HS-5 (cell line): ENCODE measurements around the gene MAGEA10.
"Not testable (repeated sequence)": the region's sequence is repeated elsewhere in the genome, so short reads cannot be mapped to it uniquely, and the experiment has no call there.

Experiments
- DNase-seq: peaks from one replicate; pipeline ENCODE4 v3.0.0-alpha.2; 2012; ENCODE audit warnings: low read depth

MAGEA10 gene

GRCh38 chrX:152138388-152138784 is at the start of gene MAGEA10:
Gene MAGEA10, minus strand, starts transcription at chrX:152138577. Its CDS starts 2,957 bp downstream, at chrX:152135620.
- DNase-seq: no peak

DNA sequence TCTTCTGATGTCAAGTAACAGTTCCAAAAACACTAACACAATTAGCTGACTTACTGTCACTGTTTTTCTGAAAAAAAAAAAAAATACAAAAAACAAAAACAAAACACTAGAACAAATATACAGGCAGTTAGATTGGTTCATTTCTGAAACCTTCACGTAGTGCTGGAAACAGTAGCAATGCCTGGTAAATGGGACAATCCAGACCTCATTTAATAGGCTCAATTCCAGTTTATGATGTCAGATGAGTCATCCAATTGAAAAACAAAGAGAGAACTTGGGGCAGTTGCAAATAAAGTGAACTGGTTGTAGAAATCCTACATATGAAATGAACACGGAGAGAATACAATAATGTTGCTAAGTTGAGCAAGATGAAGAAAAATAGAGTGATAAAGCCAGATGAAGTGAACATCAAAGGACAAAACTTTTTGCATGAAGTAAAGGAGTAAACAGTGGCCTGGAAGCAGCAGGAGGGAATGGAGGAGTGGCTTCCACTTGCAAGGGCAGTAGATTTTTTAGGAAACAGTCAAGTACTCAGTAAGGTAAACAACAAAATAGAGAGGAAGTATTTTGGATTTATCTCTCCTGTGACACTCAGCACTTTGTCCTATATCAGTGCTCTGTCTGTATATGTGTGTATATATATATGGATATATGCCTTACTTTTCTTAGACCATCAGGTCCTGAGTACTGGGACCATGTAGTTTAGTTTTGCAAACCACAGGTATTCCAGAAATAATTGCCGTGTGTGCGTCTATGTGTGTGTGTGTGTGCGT is 39.3 kb upstream of the MAGEA10 start:
- no peak for DNase-seq

DNA sequence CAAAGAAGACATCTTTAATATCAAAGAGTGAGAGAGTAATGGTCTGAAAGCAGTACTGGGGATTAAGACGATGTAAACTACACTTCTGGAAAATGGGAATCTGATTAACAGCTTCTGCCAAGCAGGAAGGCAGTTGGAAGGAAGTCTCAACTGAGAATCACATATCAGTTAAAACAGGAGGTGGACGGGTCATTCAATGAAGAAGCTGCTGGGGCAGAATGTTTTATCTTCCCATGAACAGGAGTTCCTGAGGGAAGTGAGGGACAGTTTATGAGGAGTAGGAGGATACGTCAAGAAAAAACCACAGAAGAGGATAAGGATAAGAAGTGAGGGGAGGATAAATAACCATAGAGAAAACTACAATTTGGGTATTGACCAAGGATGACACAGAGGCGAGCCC is 38.7 kb upstream of the MAGEA10 start:
- no peak for DNase-seq

GRCh38 chrX:152175892-152176291 is 37.5 kb upstream of the MAGEA10 start:
- not testable (repeated sequence) for DNase-seq

DNA sequence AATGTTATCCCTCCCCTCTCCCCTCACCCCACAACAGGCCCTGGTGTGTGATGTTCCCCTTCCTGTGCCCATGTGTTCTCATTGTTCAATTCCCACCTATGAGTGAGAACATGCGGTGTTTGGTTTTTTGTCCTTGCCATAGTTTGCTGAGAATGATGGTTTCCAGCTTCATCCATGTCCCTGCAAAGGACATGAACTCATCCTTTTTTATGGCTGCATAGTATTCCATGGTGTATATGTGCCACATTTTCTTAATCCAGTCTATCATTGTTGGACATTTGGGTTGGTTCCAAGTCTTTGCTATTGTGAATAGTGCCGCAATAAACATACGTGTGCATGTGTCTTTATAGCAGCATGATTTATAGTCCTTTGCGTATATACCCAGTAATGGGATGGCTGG is 35.5 kb upstream of the MAGEA10 start:
- not testable (repeated sequence) for DNase-seq

DNA sequence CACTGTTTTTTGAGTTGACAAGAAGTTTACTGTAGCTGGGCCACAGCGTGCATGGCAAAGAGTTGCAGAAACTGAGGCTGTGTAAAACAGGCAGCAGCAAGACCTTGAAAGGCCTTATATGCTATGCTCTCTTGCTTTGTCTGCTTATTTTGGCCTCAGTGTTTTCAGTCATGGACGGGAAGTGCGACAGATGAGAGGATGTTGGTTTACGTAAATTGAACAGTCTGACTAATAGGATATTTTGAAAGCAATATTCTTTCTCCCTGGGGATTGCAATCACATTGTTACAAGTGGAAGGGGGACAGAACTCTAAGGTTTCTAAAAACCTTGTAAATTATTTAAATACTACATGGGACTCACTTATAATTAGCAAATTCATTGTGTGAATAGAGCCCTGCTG is 32.2 kb upstream of the MAGEA10 start:
- DNase-seq: no peak

DNA sequence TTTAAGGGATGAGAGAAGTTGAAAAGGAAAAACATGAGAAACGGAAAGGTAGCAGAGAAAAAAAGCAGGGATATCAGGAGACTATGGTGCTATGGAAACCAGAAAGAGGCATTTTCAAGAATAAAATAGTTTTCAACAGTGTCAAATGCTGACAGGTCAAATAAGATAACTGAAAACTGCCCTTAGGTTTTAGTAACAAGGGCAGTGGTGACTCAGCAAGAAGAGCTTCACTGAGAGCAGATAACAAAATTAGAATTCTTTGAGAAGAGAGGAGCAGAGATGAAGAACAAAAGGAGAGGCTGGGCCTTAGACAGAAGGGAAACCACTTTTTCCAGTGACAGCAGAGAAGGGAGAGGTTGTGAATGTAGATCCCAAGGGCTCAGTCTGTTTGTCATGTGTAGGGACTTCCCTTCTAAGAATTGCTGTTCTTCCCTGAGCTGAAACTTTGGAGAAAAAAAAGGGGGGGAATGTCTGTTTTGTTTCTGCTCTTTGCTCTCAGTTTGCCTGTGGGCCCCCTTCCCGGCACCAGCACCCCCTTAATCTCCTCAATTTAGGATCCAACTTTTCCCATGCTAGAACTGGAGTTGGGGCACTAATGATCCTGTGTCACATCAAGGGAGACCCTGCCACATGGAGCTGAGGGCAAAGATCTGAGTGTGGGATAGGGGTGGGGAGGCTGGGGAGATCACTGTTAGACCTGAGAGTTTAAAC is 26.8 kb upstream of the MAGEA10 start:
- DNase-seq: no peak

DNA sequence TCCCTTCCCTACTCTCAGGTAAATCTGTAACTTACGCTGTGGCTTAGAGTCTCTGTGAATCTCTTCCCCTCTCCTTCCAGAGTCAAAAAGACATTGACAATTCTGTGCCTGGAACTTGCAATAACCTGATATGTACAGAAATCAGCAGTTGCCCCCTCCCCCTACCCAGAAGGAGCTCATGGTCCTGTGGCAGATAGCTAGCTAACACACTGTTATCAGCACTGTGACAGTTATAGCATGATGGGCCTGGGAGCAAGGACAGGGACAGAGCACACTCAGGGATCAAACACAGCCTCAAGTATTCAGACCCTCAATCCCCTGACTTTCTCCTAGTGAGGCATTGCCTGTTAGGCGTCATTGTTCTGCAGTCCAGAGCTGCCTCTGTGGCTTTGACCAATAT is 18.7 kb upstream of the MAGEA10 start:
- DNase-seq: no peak

GRCh38 chrX:152155766-152156310 is 17.5 kb upstream of the MAGEA10 start:
- DNase-seq: no peak

GRCh38 chrX:152154050-152154449 is 15.7 kb upstream of the MAGEA10 start:
- no peak for DNase-seq

DNA sequence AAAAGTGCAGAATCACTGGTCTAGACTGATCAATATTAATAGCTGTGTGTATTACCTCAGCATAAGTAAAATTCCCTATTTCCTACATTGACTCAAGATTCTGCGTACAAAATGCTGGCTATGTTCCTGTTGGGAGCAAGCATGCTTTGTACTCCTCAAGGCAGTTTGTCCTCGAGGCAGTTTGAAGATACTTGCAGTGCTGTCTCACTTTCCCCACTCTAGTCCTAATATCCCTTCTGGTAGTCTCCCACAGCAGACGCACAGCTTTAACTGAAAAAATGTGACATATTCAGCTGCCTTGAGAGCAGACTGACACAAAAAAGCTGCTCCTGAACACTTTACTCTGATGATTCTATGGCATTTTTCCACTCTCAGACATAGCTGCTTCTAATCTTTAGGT is 12.9 kb upstream of the MAGEA10 start:
- no peak for DNase-seq

DNA sequence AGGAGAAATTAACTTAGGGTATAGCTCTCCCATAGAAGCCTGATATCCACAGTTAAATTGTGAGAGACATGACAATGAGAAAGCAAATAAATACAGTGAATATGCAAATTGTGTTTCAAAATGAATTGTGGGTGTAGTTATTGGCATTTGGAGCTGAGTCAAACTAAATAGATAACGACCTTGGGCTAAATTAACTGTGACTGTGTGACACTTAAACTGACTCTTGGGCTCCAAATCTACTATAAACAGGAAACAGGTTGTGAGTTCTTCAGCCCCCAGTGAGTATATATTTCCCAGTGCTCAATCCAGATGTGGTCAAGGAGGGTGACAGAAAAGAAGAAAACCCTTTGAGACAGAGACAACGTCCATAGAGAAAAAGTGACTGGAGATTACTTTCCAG is 11.3 kb upstream of the MAGEA10 start:
- no peak for DNase-seq

DNA sequence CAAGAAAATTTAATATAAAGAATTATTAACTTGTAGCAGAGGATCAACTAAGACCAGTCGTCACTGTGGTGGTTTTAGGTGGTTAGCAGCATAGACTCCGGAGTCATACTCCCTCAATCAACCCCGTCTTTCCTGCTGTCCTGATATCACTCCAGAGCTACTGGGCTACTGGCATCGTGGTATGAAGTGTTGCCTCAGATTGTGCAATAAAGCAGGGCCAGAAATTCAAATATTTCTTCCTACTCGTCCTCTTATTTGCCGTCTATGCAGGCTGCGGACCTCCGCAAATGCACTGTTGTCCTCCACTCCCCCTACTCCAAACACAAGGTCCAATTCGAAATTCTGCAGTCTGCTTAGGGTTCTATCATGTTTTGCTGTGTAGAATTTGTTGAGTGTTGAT is 1.2 kb upstream of the MAGEA10 start:
- DNase-seq: no peak

- DNase-seq: no peak
Observed at GRCh38 chrX:152137771-152138387, 498 bp downstream of the MAGEA10 start.

GRCh38 chrX:152136312-152136711 is 2.1 kb downstream of the MAGEA10 start:
- no peak for DNase-seq

DNA sequence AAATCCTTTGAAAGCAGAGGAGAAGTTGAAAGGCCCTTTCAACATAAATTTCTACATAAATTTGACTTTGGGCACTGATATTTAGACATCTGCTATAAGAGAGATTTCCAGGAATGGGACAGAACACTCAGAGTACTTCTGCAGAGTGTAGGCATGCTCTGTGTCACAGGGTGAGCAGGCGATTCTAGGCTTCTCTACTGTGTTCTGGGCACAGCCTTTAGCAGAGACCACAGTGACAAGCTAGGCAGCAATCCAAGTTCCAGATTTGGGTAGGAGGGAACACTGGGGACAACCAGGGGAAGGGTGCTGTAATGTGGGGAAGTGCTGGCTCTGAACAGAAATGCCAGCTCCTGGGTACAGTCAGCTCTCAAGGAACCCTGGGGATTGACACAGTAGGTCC is 6.9 kb downstream of the MAGEA10 start:
- no peak for DNase-seq

GRCh38 chrX:152129069-152129844 is 9.1 kb downstream of the MAGEA10 start:
- DNase-seq: not testable (repeated sequence)

DNA sequence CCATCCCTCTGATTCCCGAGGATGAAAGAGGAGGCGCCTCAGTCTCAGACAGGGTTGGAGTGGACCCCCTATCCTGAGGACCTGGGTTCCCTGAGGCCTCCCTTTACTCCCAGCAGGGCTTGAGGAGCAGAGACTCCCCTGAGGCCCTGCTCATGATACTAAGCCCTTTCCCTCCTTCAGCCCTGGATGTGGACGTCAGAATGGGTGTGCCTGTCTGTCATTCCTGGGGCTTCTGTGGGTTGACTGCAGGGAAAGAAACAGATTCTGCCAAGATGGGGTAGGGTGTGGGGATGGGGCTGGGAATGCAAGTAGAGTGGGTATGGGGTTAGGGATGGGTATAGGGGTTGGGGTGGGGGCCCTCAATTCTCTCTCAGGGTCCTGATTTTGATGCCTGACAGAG is 21.1 kb downstream of the MAGEA10 start:
- no peak for DNase-seq

DNA sequence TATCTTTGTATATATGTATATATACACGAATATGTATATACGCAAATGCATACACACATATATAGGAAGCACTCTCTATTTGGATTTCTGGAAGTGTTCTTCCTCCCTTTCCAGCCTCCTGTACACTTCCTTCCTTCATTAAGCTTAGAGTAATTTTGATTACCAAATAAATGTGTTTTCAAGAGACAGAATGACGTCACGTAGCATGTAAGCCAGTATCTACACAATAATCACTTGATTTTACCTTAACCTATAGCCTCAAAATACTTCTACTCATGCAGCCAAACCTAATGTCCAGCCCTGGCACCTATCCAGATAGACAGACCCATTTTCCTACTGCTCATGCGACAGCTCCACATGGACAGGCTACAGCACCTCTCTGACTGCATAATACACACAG is 29.9 kb downstream of the MAGEA10 start:
- DNase-seq: no peak

GRCh38 chrX:152103866-152104265 is 34.5 kb downstream of the MAGEA10 start:
- no peak for DNase-seq

- DNase-seq: no peak
Observed at GRCh38 chrX:152086141-152086540, 52.2 kb downstream of the MAGEA10 start.
